Mucosa of stomach (tissue), 1 donor: Measurements from ENCODE around the gene NKX2-2.
"Not testable (repeated sequence)": the region's sequence is repeated elsewhere in the genome, so short reads cannot be mapped to it uniquely, and the experiment has no call there.

Source experiments
- H3K27me3 ChIP-seq: one replicate; pipeline ENCODE4 v1.7.0; 2013; ENCODE audit warnings: mild to moderate bottlenecking, low read length; ENCODE audit not compliant: control insufficient read depth, insufficient read depth
- H3K36me3 ChIP-seq: one replicate; pipeline ENCODE4 v1.7.0; 2013; ENCODE audit warnings: low read length; ENCODE audit not compliant: control insufficient read depth, insufficient read depth
- H3K4me1 ChIP-seq: one replicate; pipeline ENCODE4 v1.7.0; 2013; ENCODE audit warnings: mild to moderate bottlenecking, low read length; ENCODE audit not compliant: control insufficient read depth, insufficient read depth
- H3K4me3 ChIP-seq: one replicate; pipeline ENCODE4 v1.7.0; 2013; ENCODE audit warnings: low read length
- H3K9ac ChIP-seq: one replicate; pipeline ENCODE4 v1.7.0; 2013; ENCODE audit warnings: mild to moderate bottlenecking, low read length, moderate library complexity
- H3K9me3 ChIP-seq: one replicate; pipeline ENCODE4 v1.7.0; 2013; ENCODE audit warnings: mild to moderate bottlenecking, low read length, moderate library complexity; ENCODE audit not compliant: control insufficient read depth
- donor health status: Pancreatic carcinoma.

NKX2-2 gene

GRCh38 chr20:21501184-21501583 is 12.7 kb downstream of the NKX2-2 start:
- Histone ChIP-seq H3K36me3 (no peaks in the 10 kb centered on the region), H3K9me3 (no peaks in the 10 kb centered on the region), H3K4me3 (no peak overlapping the region), H3K9ac (no peak overlapping the region), H3K27me3 (peaks cover 31% of the 10 kb centered on the region), H3K4me1 (peaks cover 12% of the 10 kb centered on the region)

- no peaks in the 10 kb centered on the region for H3K36me3 ChIP-seq
- peaks cover 7% of the 10 kb centered on the region for H3K4me1 ChIP-seq
- H3K4me3 ChIP-seq, result no peak overlapping the region
- H3K9ac ChIP-seq, result no peak overlapping the region
- peaks cover 25% of the 10 kb centered on the region for H3K27me3 ChIP-seq
- no peaks in the 10 kb centered on the region for H3K9me3 ChIP-seq
Observed at GRCh38 chr20:21500599-21500998, 13.3 kb downstream of the NKX2-2 start.

GRCh38 chr20:21499641-21500040 is 14.2 kb downstream of the NKX2-2 start:
- Histone ChIP-seq H3K36me3 (no peaks in the 10 kb centered on the region), H3K27me3 (peaks cover 15% of the 10 kb centered on the region), H3K9ac (no peak overlapping the region), H3K4me1 (no peaks in the 10 kb centered on the region), H3K4me3 (no peak overlapping the region), H3K9me3 (no peaks in the 10 kb centered on the region)

GRCh38 chr20:21498635-21499034 is 15.2 kb downstream of the NKX2-2 start:
- no peak overlapping the region for H3K4me3 ChIP-seq
- H3K27me3 ChIP-seq, result peaks cover 11% of the 10 kb centered on the region
- H3K36me3 ChIP-seq, result no peaks in the 10 kb centered on the region
- H3K9ac ChIP-seq, result no peak overlapping the region
- H3K9me3 ChIP-seq, result no peaks in the 10 kb centered on the region
- no peaks in the 10 kb centered on the region for H3K4me1 ChIP-seq

GRCh38 chr20:21498195-21498594 is 15.7 kb downstream of the NKX2-2 start:
- H3K9ac ChIP-seq, result no peak overlapping the region
- H3K4me1 ChIP-seq, result no peaks in the 10 kb centered on the region
- peaks cover 8% of the 10 kb centered on the region for H3K27me3 ChIP-seq
- no peaks in the 10 kb centered on the region for H3K9me3 ChIP-seq
- H3K36me3 ChIP-seq, result no peaks in the 10 kb centered on the region
- H3K4me3 ChIP-seq, result no peak overlapping the region

GRCh38 chr20:21496452-21496851 is 17.4 kb downstream of the NKX2-2 start:
- H3K9me3 ChIP-seq, result no peaks in the 10 kb centered on the region
- H3K4me1 ChIP-seq, result no peaks in the 10 kb centered on the region
- H3K27me3 ChIP-seq, result peaks cover 5% of the 10 kb centered on the region
- no peaks in the 10 kb centered on the region for H3K36me3 ChIP-seq
- H3K4me3 ChIP-seq, result no peak overlapping the region
- H3K9ac ChIP-seq, result no peak overlapping the region

- Histone ChIP-seq H3K27me3 (peaks cover 4% of the 10 kb centered on the region), H3K4me1 (no peaks in the 10 kb centered on the region), H3K4me3 (no peak overlapping the region), H3K9ac (no peak overlapping the region), H3K36me3 (no peaks in the 10 kb centered on the region), H3K9me3 (no peaks in the 10 kb centered on the region)
Observed at GRCh38 chr20:21493049-21493448, 20.8 kb downstream of the NKX2-2 start.

GRCh38 chr20:21490105-21490504 is 23.8 kb downstream of the NKX2-2 start:
- no peak overlapping the region for H3K4me3 ChIP-seq
- H3K36me3 ChIP-seq, result no peaks in the 10 kb centered on the region

GRCh38 chr20:21480144-21480543 is 33.7 kb downstream of the NKX2-2 start:
- H3K36me3 ChIP-seq, H3K27me3 ChIP-seq, H3K9ac ChIP-seq, H3K4me3 ChIP-seq, H3K9me3 ChIP-seq, H3K4me1 ChIP-seq: not testable (repeated sequence)

More at GRCh38 chr20:21490105-21490504, 23.8 kb downstream of the NKX2-2 start:
- H3K9ac ChIP-seq, result no peak overlapping the region
- peaks cover 4% of the 10 kb centered on the region for H3K27me3 ChIP-seq
- H3K9me3 ChIP-seq, result no peaks in the 10 kb centered on the region
- no peaks in the 10 kb centered on the region for H3K4me1 ChIP-seq

- H3K4me1 ChIP-seq, result no peaks in the 10 kb centered on the region
Observed at GRCh38 chr20:21465799-21466198, 48.1 kb downstream of the NKX2-2 start.

GRCh38 chr20:21464916-21465315 is 48.9 kb downstream of the NKX2-2 start:
- Histone ChIP-seq H3K4me3 (no peak overlapping the region), H3K9ac (no peak overlapping the region), H3K36me3 (no peaks in the 10 kb centered on the region), H3K9me3 (no peaks in the 10 kb centered on the region), H3K27me3 (no peaks in the 10 kb centered on the region), H3K4me1 (no peaks in the 10 kb centered on the region)

More at GRCh38 chr20:21465799-21466198, 48.1 kb downstream of the NKX2-2 start:
- H3K9ac ChIP-seq, result no peak overlapping the region
- H3K9me3 ChIP-seq, result no peaks in the 10 kb centered on the region
- H3K27me3 ChIP-seq, result no peaks in the 10 kb centered on the region
- H3K36me3 ChIP-seq, result no peaks in the 10 kb centered on the region
- no peak overlapping the region for H3K4me3 ChIP-seq
